Lung (tissue), 12 donors: ENCODE data around the gene SRSF5. TPM values are rescaled to one million over a fixed set of nuclear protein-coding genes. Genes with fewer than 3 reads are reported as not detected.

Experiments
- ATAC-seq: fragments of 200-7000 bp; cut with Tn5 transposase; one replicate; pipeline ENCODE4 v1.9.1; 2020; ENCODE audit warnings: moderate number of reproducible peaks; ENCODE audit not compliant: insufficient read depth, low FRiP score
- DNase-seq, 3 donors: peaks; one replicate each; pipeline ENCODE4 v3.0.0-alpha.2; 2013 to 2017
- H3K27ac ChIP-seq, 2 donors: one replicate each; pipeline ENCODE4 v1.5.1; 2013; ENCODE audit warnings: mild to moderate bottlenecking in 2 of 2, moderate library complexity in 2 of 2, control low read depth in 1 of 2, inconsistent platforms in 1 of 2, low read depth in 1 of 2, low read length in 1 of 2
- H3K27me3 ChIP-seq, 3 donors: one replicate each; pipeline ENCODE4 v1.5.1; 2013; ENCODE audit warnings: low read length in 2 of 3; ENCODE audit not compliant: control insufficient read depth in 3 of 3, insufficient read depth in 3 of 3
- H3K36me3 ChIP-seq, 4 donors: one replicate each; pipeline ENCODE4 v1.5.1; 2013; ENCODE audit warnings: low read length in 4 of 4, mild to moderate bottlenecking in 1 of 4, moderate library complexity in 1 of 4; ENCODE audit not compliant: control insufficient read depth in 4 of 4, insufficient read depth in 4 of 4
- H3K4me1 ChIP-seq, 5 donors: one replicate each; pipeline ENCODE4 v1.5.1; 2013; ENCODE audit warnings: low read length in 5 of 5, mild to moderate bottlenecking in 2 of 5, moderate library complexity in 1 of 5; ENCODE audit not compliant: control insufficient read depth in 5 of 5, insufficient read depth in 5 of 5
- H3K4me3 ChIP-seq: one replicate; pipeline ENCODE4 v1.5.1; 2013; ENCODE audit warnings: mild to moderate bottlenecking, control low read depth, moderate library complexity
- H3K9ac ChIP-seq, 2 donors: one replicate each; pipeline ENCODE4 v1.5.1; 2013; ENCODE audit warnings: low read length in 2 of 2, control low read depth in 1 of 2; ENCODE audit not compliant: insufficient read depth in 1 of 2
- H3K9me3 ChIP-seq, 4 donors: one replicate each; pipeline ENCODE4 v1.5.1; 2013; ENCODE audit warnings: low read length in 3 of 4, mild to moderate bottlenecking in 1 of 4, moderate library complexity in 1 of 4; ENCODE audit not compliant: control insufficient read depth in 4 of 4, insufficient read depth in 3 of 4
- CTCF ChIP-seq: IDR thresholded peaks from 2 replicates; pipeline ENCODE4 v1.5.1; 2012; ENCODE audit warnings: mild to moderate bottlenecking; ENCODE audit errors: control extremely low read depth, extremely low read depth
- WGBS, 2 donors: extraction: QIAGEN DNeasy Blood & Tissue Kit; methylation state at CpG; one replicate each; pipeline ENCODE4 v1.1.7; 2013; 5-methylcytosine and 5-hydroxymethylcytosine counted together
- polyA plus RNA-seq, 2 donors: library from polyadenylated mRNA; stranded (reverse); fragments of 200-250 nt; gene quantifications; one replicate each; pipeline ENCODE4 v1.2.1, GENCODE V29; 2013
- total RNA-seq, 2 donors: library from RNA; depleted of rRNA in 1 of 2; stranded (reverse); fragments of >200 nt in 1 of 2; gene quantifications; one replicate each; pipeline ENCODE4 v1.2.1, GENCODE V29; 2014 to 2021
- donor health status: control.
- donor health status: control.
- donor health status: Bipolar disorder and iron deficiency.
- donor health status: healthy.
- donor health status: DM: yes; HTN: yes; CAD: no.

Gene SRSF5
- total and polyA plus RNA-seq, 4 donors = 224 to 419 (median 286) TPM

GRCh38 chr14:69770559-69770958 is 3.6 kb downstream of the SRSF5 start:
- peaks cover 28 to 62% (median 58%) of the 10 kb centered on the region in 4 donors for H3K36me3 ChIP-seq
- H3K27me3 ChIP-seq = no peaks in the 10 kb centered on the region
- DNase-seq = no peak
- no peak overlapping the region for H3K4me3 ChIP-seq
- no peaks in the 10 kb centered on the region for H3K9me3 ChIP-seq
- H3K4me1 ChIP-seq = peaks cover 0 to 22% (median 9%) of the 10 kb centered on the region in 5 donors
- no peak for ATAC-seq
- H3K27ac ChIP-seq = no peak overlapping the region
- WGBS, 2 donors = 82 to 90% methylated on average over 3 of the region's 3 CpGs
- no peak for TF ChIP-seq CTCF
- H3K9ac ChIP-seq = no peak overlapping the region

DNA sequence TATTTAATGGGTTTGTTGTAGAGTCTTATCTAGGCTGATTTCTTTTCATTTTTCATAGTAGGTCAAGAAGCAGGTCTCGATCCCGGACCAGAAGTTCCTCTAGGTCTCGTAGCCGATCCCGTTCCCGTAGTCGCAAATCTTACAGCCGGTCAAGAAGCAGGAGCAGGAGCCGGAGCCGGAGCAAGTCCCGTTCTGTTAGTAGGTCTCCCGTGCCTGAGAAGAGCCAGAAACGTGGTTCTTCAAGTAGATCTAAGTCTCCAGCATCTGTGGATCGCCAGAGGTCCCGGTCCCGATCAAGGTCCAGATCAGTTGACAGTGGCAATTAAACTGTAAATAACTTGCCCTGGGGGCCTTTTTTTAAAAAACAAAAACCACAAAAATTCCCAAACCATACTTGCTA is 4.2 kb downstream of the SRSF5 start:
- Histone ChIP-seq H3K9me3 (no peaks in the 10 kb centered on the region), H3K9ac (no peak overlapping the region), H3K4me3 (no peak overlapping the region), H3K36me3 (peaks cover 30 to 66% (median 58%) of the 10 kb centered on the region in 4 donors), H3K27ac (no peak overlapping the region), H3K27me3 (no peaks in the 10 kb centered on the region), H3K4me1 (peaks cover 0 to 23% (median 9%) of the 10 kb centered on the region in 5 donors)
- no peak for TF ChIP-seq CTCF
- ATAC-seq = no peak
- no peak for DNase-seq
- WGBS, 2 donors = 94 to 98% methylated on average over 16 of the region's 16 CpGs

GRCh38 chr14:69772082-69773017 is 5.4 kb downstream of the SRSF5 start:
- DNase-seq (no peak), ATAC-seq (no peak)
- H3K36me3 ChIP-seq = peaks cover 31 to 63% (median 61%) of the 10 kb centered on the region in 4 donors
- peaks cover 0 to 30% (median 9%) of the 10 kb centered on the region in 5 donors for H3K4me1 ChIP-seq
- H3K9ac ChIP-seq = no peak overlapping the region
- no peaks in the 10 kb centered on the region for H3K9me3 ChIP-seq
- H3K4me3 ChIP-seq = no peak overlapping the region
- 93 to 95% methylated on average over 11 of the region's 11 CpGs for WGBS, 2 donors
- no peak for TF ChIP-seq CTCF
- H3K27ac ChIP-seq = no peak overlapping the region
- H3K27me3 ChIP-seq = no peaks in the 10 kb centered on the region
